Ishikawa (cell line): ENCODE data around the gene PPFIA4.

Experiments used
- CEBPB ChIP-seq: IDR thresholded peaks from 2 replicates; pipeline ENCODE4 v1.6.1; 2012
- CREB1 ChIP-seq: IDR thresholded peaks from 2 replicates; pipeline ENCODE4 v1.6.1; 2012; ENCODE audit warnings: low read depth
- EGR1 ChIP-seq: IDR thresholded peaks from 2 replicates; pipeline ENCODE4 v1.6.1; 2012
- EP300 ChIP-seq: IDR thresholded peaks from 2 replicates; pipeline ENCODE4 v1.6.1; 2012; ENCODE audit warnings: borderline replicate concordance
- FOXM1 ChIP-seq: IDR thresholded peaks from 2 replicates; pipeline ENCODE4 v1.6.1; 2012; ENCODE audit warnings: low read depth, borderline replicate concordance
- MAX ChIP-seq: IDR thresholded peaks from 2 replicates; pipeline ENCODE4 v1.6.1; 2012
- NFIC ChIP-seq: IDR thresholded peaks from 2 replicates; pipeline ENCODE4 v1.6.1; 2012
- RAD21 ChIP-seq: IDR thresholded peaks from 2 replicates; pipeline ENCODE4 v1.6.1; 2012; ENCODE audit warnings: low read depth
- TAF1 ChIP-seq: IDR thresholded peaks from 2 replicates; pipeline ENCODE4 v1.6.1; 2012; ENCODE audit warnings: low read depth, mild to moderate bottlenecking
- TCF12 ChIP-seq: IDR thresholded peaks from 2 replicates; pipeline ENCODE4 v1.6.1; 2012; ENCODE audit warnings: low read depth
- YY1 ChIP-seq: IDR thresholded peaks from 2 replicates; pipeline ENCODE4 v1.6.1; 2012; ENCODE audit warnings: low read depth
- TF ChIP-seq, protein P1 (sequence below): IDR thresholded peaks from 2 replicates; pipeline ENCODE4 v1.6.1; 2012; ENCODE audit warnings: low read depth, mild to moderate bottlenecking
- TF ChIP-seq, protein P2 (sequence below): IDR thresholded peaks from 2 replicates; pipeline ENCODE4 v1.6.1; 2012

GRCh38 chr1:203040513-203041275 lies 14.4 kb downstream of the PPFIA4 start:
- no peak for TF ChIP-seq MAX
- TF ChIP-seq FOXM1, result no peak
- TF ChIP-seq CEBPB, result no peak
- no peak for TF ChIP-seq TAF1
- TF ChIP-seq EP300, result no peak
- TF ChIP-seq YY1, result no peak
- TF ChIP-seq, protein P1, sequence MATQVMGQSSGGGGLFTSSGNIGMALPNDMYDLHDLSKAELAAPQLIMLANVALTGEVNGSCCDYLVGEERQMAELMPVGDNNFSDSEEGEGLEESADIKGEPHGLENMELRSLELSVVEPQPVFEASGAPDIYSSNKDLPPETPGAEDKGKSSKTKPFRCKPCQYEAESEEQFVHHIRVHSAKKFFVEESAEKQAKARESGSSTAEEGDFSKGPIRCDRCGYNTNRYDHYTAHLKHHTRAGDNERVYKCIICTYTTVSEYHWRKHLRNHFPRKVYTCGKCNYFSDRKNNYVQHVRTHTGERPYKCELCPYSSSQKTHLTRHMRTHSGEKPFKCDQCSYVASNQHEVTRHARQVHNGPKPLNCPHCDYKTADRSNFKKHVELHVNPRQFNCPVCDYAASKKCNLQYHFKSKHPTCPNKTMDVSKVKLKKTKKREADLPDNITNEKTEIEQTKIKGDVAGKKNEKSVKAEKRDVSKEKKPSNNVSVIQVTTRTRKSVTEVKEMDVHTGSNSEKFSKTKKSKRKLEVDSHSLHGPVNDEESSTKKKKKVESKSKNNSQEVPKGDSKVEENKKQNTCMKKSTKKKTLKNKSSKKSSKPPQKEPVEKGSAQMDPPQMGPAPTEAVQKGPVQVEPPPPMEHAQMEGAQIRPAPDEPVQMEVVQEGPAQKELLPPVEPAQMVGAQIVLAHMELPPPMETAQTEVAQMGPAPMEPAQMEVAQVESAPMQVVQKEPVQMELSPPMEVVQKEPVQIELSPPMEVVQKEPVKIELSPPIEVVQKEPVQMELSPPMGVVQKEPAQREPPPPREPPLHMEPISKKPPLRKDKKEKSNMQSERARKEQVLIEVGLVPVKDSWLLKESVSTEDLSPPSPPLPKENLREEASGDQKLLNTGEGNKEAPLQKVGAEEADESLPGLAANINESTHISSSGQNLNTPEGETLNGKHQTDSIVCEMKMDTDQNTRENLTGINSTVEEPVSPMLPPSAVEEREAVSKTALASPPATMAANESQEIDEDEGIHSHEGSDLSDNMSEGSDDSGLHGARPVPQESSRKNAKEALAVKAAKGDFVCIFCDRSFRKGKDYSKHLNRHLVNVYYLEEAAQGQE, result peak; percentile 42; the same call in 1 of the 2 replicates
- TF ChIP-seq, protein P2, sequence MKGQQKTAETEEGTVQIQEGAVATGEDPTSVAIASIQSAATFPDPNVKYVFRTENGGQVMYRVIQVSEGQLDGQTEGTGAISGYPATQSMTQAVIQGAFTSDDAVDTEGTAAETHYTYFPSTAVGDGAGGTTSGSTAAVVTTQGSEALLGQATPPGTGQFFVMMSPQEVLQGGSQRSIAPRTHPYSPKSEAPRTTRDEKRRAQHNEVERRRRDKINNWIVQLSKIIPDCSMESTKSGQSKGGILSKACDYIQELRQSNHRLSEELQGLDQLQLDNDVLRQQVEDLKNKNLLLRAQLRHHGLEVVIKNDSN, result no peak
- TF ChIP-seq RAD21, result no peak
- no peak for TF ChIP-seq NFIC
- TF ChIP-seq CREB1, result no peak
- no peak for TF ChIP-seq EGR1
- TF ChIP-seq TCF12, result no peak
